Aorta (tissue), 5 donors: ENCODE data around the gene OPRD1. TPM values are rescaled to one million over a fixed set of nuclear protein-coding genes. Genes with fewer than 3 reads are reported as not detected.

Experiments used
- ATAC-seq: fragments of 200-7000 bp; cut with Tn5 transposase; one replicate; pipeline ENCODE4 v1.9.1; 2022; ENCODE audit warnings: moderate library complexity; ENCODE audit not compliant: low FRiP score
- DNase-seq, 2 donors: peaks; one replicate each; pipeline ENCODE4 v3.0.0-alpha.2; 2020
- H3K27ac ChIP-seq, 2 donors: one replicate each; pipeline ENCODE4 v1.5.1; 2013; ENCODE audit warnings: low read length in 2 of 2, mild to moderate bottlenecking in 2 of 2, moderate library complexity in 2 of 2, control low read depth in 1 of 2, inconsistent platforms in 1 of 2, low read depth in 1 of 2
- H3K27me3 ChIP-seq, 2 donors: one replicate each; pipeline ENCODE4 v1.6.1; 2013; ENCODE audit warnings: control low read depth in 1 of 2, low read length in 1 of 2, mild to moderate bottlenecking in 1 of 2, moderate library complexity in 1 of 2; ENCODE audit not compliant: insufficient read depth in 2 of 2, control insufficient read depth in 1 of 2
- H3K36me3 ChIP-seq, 2 donors: one replicate each; pipeline ENCODE4 v1.6.1; 2013; ENCODE audit warnings: control low read depth in 1 of 2, low read length in 1 of 2, mild to moderate bottlenecking in 1 of 2; ENCODE audit not compliant: insufficient read depth in 2 of 2, control insufficient read depth in 1 of 2
- H3K4me1 ChIP-seq, 2 donors: one replicate each; pipeline ENCODE4 v1.6.1; 2013; ENCODE audit warnings: low read length in 2 of 2, control low read depth in 1 of 2, mild to moderate bottlenecking in 1 of 2, moderate library complexity in 1 of 2; ENCODE audit not compliant: insufficient read depth in 2 of 2, control insufficient read depth in 1 of 2
- H3K4me3 ChIP-seq, 2 donors: one replicate each; pipeline ENCODE4 v1.5.1; 2013; ENCODE audit warnings: low read length in 2 of 2, control low read depth in 1 of 2, mild to moderate bottlenecking in 1 of 2
- H3K9me3 ChIP-seq: one replicate; pipeline ENCODE4 v1.6.1; 2013; ENCODE audit warnings: mild to moderate bottlenecking, low read length; ENCODE audit not compliant: control insufficient read depth
- WGBS, 2 donors: extraction: QIAGEN DNeasy Blood & Tissue Kit; methylation state at CpG; one replicate each; pipeline ENCODE4 v1.1.7; 2013; 5-methylcytosine and 5-hydroxymethylcytosine counted together
- intact Hi-C, 2 donors: fragments of 100-400 bp; cut with DNase I; formaldehyde crosslinking; loops; one replicate each; pipeline versions ENCODE4 v1.14.2 to v1.15.0; 2022
- polyA plus RNA-seq, 2 donors: library from polyadenylated mRNA; stranded (reverse); fragments of 200-250 nt; gene quantifications; one replicate each; pipeline ENCODE4 v1.2.3, GENCODE V29; 2013
- total RNA-seq, 2 donors: library from RNA; stranded (reverse); fragmentation: NEBNext Ultra II Directional; extraction: Animal tissue kit (Norgen Biotek cat#: 25700); gene quantifications; one replicate each; pipeline ENCODE4 v1.2.1, GENCODE V29; 2021
- donor health status: healthy with polysubstance abuse.
- donor health status: Bipolar disorder and iron deficiency.
- donor health status: DM: no; HTN: no; CAD: no.
- donor health status: DM: no; HTN: no; CAD: no.
- donor health status: DM: yes; HTN: yes; CAD: no.

Gene OPRD1
- total and polyA plus RNA-seq, 4 donors = not detected

DNA sequence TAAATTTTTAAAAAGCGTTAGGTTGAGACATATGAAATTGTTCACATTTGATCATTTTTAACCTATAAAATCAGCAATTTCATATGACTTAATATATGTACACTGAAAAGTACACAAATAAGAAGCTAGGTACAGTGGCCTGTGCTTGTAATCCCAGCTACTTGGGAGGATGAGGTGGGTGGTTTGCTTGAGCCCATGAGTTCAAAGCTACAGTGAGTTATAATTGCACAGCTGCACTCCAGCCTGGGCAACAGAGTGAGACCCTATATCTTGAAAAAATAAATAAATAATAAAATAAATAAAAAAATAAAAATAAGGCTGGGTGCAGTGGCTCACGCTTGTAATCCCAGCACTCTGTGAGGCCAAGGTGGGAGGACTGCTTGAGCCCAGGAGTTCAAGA, 97.2 kb downstream of the OPRD1 start:
- WGBS, 2 donors = 93 to 96% methylated on average over 2 of the region's 2 CpGs
- intact Hi-C loops = no loop called here

DNA sequence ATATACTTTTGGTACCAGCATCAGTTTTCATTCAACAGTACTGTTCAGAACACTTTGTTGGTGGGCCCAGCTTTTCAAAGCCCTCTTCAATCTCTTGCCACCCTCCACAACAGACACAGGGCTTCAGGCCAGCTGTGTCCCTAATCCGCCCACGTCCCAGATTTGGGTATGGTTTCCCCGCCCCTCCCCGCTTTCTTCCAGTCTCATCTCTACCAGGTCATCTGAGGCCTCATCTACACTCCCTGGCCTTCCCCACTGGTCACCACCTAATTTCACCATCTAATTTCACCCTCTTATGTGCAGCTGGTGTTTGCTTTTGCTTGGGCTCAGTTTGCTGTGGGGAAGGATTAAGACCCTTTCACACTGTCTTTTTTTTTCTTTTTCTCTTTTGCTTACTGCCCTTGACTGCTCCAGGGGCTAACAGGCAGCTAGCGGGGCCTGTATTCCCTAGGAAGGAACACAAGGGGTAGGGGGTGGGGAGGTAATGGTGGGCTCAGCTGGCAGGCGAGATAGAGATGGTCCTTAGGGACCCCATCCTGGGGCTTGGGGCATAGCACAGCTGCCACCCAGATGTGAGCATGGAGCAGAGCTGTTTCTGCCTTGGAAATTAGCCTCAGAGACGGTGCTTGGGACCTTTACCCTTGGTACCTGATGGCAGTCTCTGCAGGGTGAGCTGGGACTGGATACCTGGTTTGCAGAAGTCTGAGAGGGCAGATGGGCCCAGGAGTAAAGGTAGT, 98.6 kb downstream of the OPRD1 start:
- ATAC-seq = no peak
- no peaks in the 10 kb centered on the region for H3K36me3 ChIP-seq
- no peak overlapping the region for H3K4me3 ChIP-seq
- 85 to 86% methylated on average over 7 of the region's 7 CpGs for WGBS, 2 donors
- intact Hi-C loops = no loop called here
- DNase-seq = no peak
- no peaks in the 10 kb centered on the region for H3K27me3 ChIP-seq
- no peaks in the 10 kb centered on the region for H3K4me1 ChIP-seq
- no peak overlapping the region for H3K27ac ChIP-seq
- H3K9me3 ChIP-seq = no peaks in the 10 kb centered on the region

More for the DNA sequence above, 97.2 kb downstream of the OPRD1 start:
- Histone ChIP-seq H3K27me3 (no peaks in the 10 kb centered on the region), H3K4me1 (no peaks in the 10 kb centered on the region), H3K27ac (no peak overlapping the region), H3K36me3 (no peaks in the 10 kb centered on the region), H3K9me3 (no peaks in the 10 kb centered on the region), H3K4me3 (no peak overlapping the region)
- ATAC-seq (no peak), DNase-seq (no peak)

DNA sequence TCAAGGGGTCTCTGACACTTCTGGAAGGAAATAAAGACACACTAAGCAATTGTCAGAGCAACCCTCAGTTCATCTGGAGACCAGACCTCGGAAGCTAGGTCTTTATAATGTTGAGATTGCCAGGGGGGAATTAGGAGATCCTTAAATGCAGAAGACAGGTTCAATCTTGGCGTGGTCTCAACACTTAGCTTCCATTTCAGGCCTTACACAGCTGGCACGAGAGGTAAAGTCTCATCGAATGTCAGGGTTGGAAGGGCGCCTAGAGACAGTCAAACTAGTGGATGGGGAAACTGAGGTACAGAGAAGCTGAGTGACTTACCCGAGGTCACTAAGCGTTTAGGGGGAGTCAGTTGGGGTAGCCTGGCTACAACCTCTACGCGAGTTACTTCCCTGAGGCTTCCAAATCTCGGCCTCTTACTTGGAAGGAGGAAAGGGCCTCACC, 101.8 kb downstream of the OPRD1 start:
- intact Hi-C loops = loop anchor here in 1 of 2 donors (2.0 kb wide), 1 partner anchor 27 kb away; no protein-coding TSS in a partner anchor
- DNase-seq (no peak), ATAC-seq (peak; percentile 2)

DNA sequence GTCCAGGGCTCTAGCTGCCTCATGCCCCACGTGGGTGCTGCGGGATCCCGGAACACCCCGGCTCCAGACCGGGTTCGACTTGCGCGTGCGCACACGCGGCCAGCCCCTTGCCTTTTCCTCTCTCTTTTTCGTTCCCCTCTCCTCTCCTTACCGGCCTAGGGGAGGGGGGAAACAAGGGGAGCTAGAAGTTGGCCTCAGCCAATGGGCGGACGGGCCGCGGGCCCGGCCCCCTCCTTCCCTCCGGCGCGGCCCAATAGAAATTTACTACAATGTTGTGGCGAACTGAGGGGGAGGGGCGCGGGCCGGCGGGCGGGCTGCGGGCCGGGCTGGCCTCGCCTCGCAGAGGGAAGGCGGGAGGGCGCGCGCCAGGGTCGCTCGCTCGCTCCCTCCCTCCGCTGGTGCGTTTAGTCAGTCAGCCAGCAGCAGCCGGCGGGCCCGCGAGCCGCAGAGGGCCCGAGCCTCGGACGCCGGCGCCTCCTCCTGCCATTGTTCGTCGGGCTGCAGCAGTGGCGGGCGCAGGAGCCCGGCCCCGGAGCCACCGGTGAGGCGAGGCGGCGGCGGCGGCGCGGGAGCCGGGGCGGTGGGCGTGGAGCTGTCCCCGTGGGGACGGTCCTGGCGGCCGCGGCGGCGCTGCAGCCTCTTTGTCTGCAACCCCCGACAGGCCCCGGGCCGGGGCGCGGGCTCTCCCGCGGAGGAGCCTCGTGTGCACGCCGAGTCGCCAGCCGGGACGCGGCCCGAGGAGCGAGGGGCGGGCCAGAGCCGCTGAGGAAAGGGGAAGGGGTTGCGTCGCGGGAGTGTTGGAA, 102.5 kb downstream of the OPRD1 start, which contains the start of gene EPB41:
EPB41 (plus strand) TSS at position 342 of the 803 bp plus-strand sequence. CDS start 72,869 bp downstream, outside the sequence.
- intact Hi-C loops = loop anchor here in 1 of 2 donors (2.0 kb wide), 1 partner anchor 28 kb away; no protein-coding TSS in a partner anchor
- peak; percentile 96 for ATAC-seq
- Histone ChIP-seq H3K4me3 (peak within 1 kb of the TSS; percentile 59 to 65), H3K27ac (peak within 1 kb of the TSS in 1 of 2 donors; percentile 26), H3K4me1 (no peaks in the 10 kb centered on the region), H3K27me3 (no peaks in the 10 kb centered on the region), H3K36me3 (no peaks in the 10 kb centered on the region), H3K9me3 (no peaks in the 10 kb centered on the region)
- 0% methylated on average over 61 to 95 of the region's 95 CpGs for WGBS, 2 donors
- DNase-seq = peak; percentile 94 to 96

More for the DNA sequence above, 101.8 kb downstream of the OPRD1 start:
- H3K36me3 ChIP-seq = no peaks in the 10 kb centered on the region
- H3K27me3 ChIP-seq = no peaks in the 10 kb centered on the region
- 30 to 32% methylated on average over 10 of the region's 10 CpGs for WGBS, 2 donors
- peak overlapping the region; percentile 27 to 65 for H3K4me3 ChIP-seq
- H3K9me3 ChIP-seq = no peaks in the 10 kb centered on the region
- no peaks in the 10 kb centered on the region for H3K4me1 ChIP-seq
- H3K27ac ChIP-seq = peak overlapping the region in 1 of 2 donors; percentile 26

DNA sequence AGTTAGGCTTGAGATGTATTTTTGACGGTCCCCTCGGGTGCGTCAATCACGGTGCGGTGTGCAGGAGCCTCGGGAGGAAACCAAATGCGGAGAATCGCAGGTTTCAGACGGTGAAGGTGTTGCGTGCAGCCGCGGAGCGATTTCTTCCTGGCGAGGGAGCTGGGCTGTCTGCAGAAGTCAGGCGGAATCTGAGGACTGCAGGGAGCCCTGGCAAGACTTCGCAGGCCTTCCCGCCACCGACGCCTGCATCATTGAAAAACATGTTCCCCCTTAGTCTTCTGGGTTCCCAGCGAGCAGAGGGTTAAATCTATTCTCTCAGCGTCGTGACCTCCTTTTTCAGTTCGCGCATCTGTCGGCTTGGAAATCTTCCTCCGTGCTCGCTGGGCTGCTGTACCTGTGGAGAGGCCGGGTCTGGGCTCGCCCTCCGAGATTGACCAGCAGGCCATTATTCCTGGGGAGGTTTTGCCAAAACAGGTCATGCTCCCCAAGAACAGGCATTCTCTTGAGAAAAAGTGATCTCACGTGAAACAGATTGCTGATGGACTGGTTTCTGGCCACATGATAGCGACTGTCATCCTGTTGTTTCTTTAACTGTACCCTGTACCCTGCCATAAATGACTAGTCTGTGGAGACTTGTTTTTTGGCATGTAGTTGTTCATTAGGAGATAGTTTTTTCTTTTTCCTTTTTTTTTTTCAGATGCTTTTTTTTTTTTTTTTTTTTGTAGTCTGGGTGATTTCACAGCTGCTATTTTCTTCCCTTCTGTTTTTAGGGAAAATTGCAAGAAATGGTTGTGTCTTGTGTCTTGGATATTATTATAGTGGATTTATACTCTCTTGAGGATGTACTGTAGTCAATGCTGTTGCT, 103.3 kb downstream of the OPRD1 start:
- Histone ChIP-seq H3K4me1 (no peaks in the 10 kb centered on the region), H3K9me3 (no peaks in the 10 kb centered on the region), H3K4me3 (peak overlapping the region; percentile 50 to 59), H3K27ac (no peak overlapping the region), H3K27me3 (no peaks in the 10 kb centered on the region), H3K36me3 (no peaks in the 10 kb centered on the region)
- DNase-seq = no peak
- ATAC-seq = peak; percentile 34
- WGBS, 2 donors = 13% methylated on average over 32 of the region's 32 CpGs
- intact Hi-C loops = loop anchor here in 1 of 2 donors (2.0 kb wide), 1 partner anchor 28 kb away; no protein-coding TSS in a partner anchor

DNA sequence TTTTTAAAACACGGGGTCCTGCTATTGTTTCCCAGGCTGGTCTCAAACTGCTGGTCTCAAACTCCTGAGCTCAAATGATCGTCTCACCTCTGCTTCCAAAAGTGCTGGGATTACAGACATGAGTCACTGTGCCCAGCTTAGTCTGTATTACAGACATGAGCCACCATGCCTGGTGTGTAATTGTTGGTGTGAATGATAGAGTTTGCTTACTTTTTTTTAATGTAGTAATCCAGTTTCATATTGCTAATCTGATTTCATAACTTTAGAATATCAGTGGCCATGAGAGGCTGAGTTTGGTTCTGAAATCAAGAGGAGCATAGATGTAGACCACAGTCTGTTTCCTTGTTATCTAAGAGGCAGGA, 105.8 kb downstream of the OPRD1 start:
- H3K9me3 ChIP-seq = no peaks in the 10 kb centered on the region
- no peak for DNase-seq
- no peak for ATAC-seq
- intact Hi-C loops = no loop called here
- peaks cover 0 to 3% of the 10 kb centered on the region in 2 donors for H3K4me1 ChIP-seq
- 81 to 83% methylated on average over 2 of the region's 2 CpGs for WGBS, 2 donors
- H3K36me3 ChIP-seq = no peaks in the 10 kb centered on the region
- H3K27ac ChIP-seq = no peak overlapping the region
- no peaks in the 10 kb centered on the region for H3K27me3 ChIP-seq
- H3K4me3 ChIP-seq = no peak overlapping the region
